Thymus (tissue), 11 donors: ENCODE measurements around the gene SERINC4. TPM values are rescaled to one million over a fixed set of nuclear protein-coding genes. Genes with fewer than 3 reads are reported as not detected.
A peak's percentile ranks its signal among the peaks of the same experiment; 100 is the strongest.
"Not testable (repeated sequence)": the region's sequence is repeated elsewhere in the genome, so short reads cannot be mapped to it uniquely, and the experiment has no call there.

Experiments
- DNase-seq, 9 donors: peaks; one replicate each; pipeline ENCODE4 v3.0.0-alpha.2; 2013; ENCODE audit warnings: low spot score in 9 of 9, low read depth in 6 of 9, missing footprints in 1 of 9
- H3K27ac ChIP-seq, 2 donors: one replicate each; pipeline ENCODE4 v1.5.1; 2013; ENCODE audit warnings: control low read depth in 1 of 2, low read depth in 1 of 2, low read length in 1 of 2, mild to moderate bottlenecking in 1 of 2, moderate library complexity in 1 of 2
- H3K27me3 ChIP-seq, 2 donors: one replicate each; pipeline ENCODE4 v1.5.1; 2013; ENCODE audit warnings: low read length in 1 of 2; ENCODE audit not compliant: control insufficient read depth in 2 of 2, insufficient read depth in 1 of 2
- H3K36me3 ChIP-seq, 2 donors: one replicate each; pipeline ENCODE4 v1.5.1; 2013; ENCODE audit warnings: low read length in 1 of 2, mild to moderate bottlenecking in 1 of 2, moderate library complexity in 1 of 2; ENCODE audit not compliant: control insufficient read depth in 2 of 2, insufficient read depth in 2 of 2
- H3K4me1 ChIP-seq, 2 donors: one replicate each; pipeline ENCODE4 v1.5.1; 2013; ENCODE audit warnings: low read length in 2 of 2; ENCODE audit not compliant: control insufficient read depth in 2 of 2, insufficient read depth in 2 of 2
- H3K4me3 ChIP-seq, 2 donors: one replicate each; pipeline ENCODE4 v1.5.1; 2013; ENCODE audit warnings: low read length in 2 of 2, control low read depth in 1 of 2, mild to moderate bottlenecking in 1 of 2
- H3K9me3 ChIP-seq, 2 donors: one replicate each; pipeline ENCODE4 v1.5.1; 2013; ENCODE audit warnings: low read length in 1 of 2, mild to moderate bottlenecking in 1 of 2; ENCODE audit not compliant: control insufficient read depth in 2 of 2, insufficient read depth in 1 of 2
- WGBS: extraction: QIAGEN DNeasy Blood & Tissue Kit; methylation state at CpG from one replicate; pipeline ENCODE4 v1.1.7; 2013; 5-methylcytosine and 5-hydroxymethylcytosine counted together
- polyA plus RNA-seq: library from polyadenylated mRNA; stranded (reverse); fragments of 200-250 nt; gene quantifications from one replicate; pipeline ENCODE4 v1.2.3, GENCODE V29; 2013
- total RNA-seq: library from RNA; stranded (reverse); fragments of 120-200 nt; gene quantifications from one replicate; pipeline ENCODE4 v1.2.4, GENCODE V29; 2013
- donor health status: healthy.

SERINC4 gene
- total and polyA plus RNA-seq, 2 donors = 0.05 to 0.52 TPM

GRCh38 chr15:43826029-43826507 lies 26.0 kb upstream of the SERINC4 start:
- peaks cover 21 to 31% of the 10 kb centered on the region in 2 donors for H3K4me1 ChIP-seq
- 95% methylated on average over 11 of the region's 11 CpGs for WGBS
- H3K27ac ChIP-seq = peak overlapping the region; percentile 0 to 81

DNA sequence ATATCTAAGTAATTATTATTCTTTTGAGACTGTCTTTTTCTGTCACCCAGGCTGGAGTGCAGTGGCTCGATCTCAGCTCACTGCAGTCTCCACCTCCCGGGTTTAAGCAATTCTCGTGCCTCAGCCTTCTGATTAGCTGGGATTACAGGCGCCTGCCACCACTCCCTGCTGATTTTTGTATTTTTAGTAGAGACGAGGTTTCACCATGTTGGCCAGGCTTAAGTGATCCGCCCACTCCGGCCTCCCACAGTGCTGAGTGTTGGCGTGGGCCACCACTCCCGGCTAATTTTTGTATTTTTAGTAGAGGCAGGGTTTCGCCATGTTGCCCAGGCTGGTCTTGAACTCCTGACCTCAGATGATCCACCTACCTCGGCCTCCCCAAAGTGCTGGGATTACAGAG lies 25.3 kb upstream of the SERINC4 start:
- H3K27me3 ChIP-seq, H3K36me3 ChIP-seq, H3K27ac ChIP-seq, DNase-seq, H3K9me3 ChIP-seq, H3K4me3 ChIP-seq: not testable (repeated sequence)
- WGBS = 97% methylated on average over 11 of the region's 11 CpGs
- peaks cover 21 to 31% of the 10 kb centered on the region in 2 donors for H3K4me1 ChIP-seq

More at GRCh38 chr15:43826029-43826507, 26.0 kb upstream of the SERINC4 start:
- Histone ChIP-seq H3K9me3 (peaks cover 0 to 8% of the 10 kb centered on the region in 2 donors), H3K27me3 (no peaks in the 10 kb centered on the region), H3K36me3 (peaks cover 0 to 6% of the 10 kb centered on the region in 2 donors), H3K4me3 (peak overlapping the region in 1 of 2 donors; percentile 75)
- DNase-seq = no peak

GRCh38 chr15:43824302-43825246 lies 24.6 kb upstream of the SERINC4 start, which contains the start of gene MFAP1:
TSS of gene MFAP1 (minus strand) at chr15:43824690. CDS start at chr15:43824569, 121 bp downstream.
- Histone ChIP-seq H3K4me1 (peaks cover 21 to 31% of the 10 kb centered on the region in 2 donors), H3K27ac (peak within 1 kb of the TSS; percentile 80 to 89), H3K36me3 (peaks cover under 1 to 7% of the 10 kb centered on the region in 2 donors), H3K4me3 (peak within 1 kb of the TSS; percentile 63 to 70), H3K9me3 (peaks cover 0 to 8% of the 10 kb centered on the region in 2 donors), H3K27me3 (no peaks in the 10 kb centered on the region)
- WGBS = 9% methylated on average over 46 of the region's 46 CpGs
- peak; percentile 89 to 97 (median 95) for DNase-seq

GRCh38 chr15:43821505-43821904 lies 21.5 kb upstream of the SERINC4 start:
- H3K9me3 ChIP-seq = peaks cover 0 to 8% of the 10 kb centered on the region in 2 donors
- peaks cover 8 to 13% of the 10 kb centered on the region in 2 donors for H3K36me3 ChIP-seq
- DNase-seq = no peak
- no peaks in the 10 kb centered on the region for H3K27me3 ChIP-seq
- H3K27ac ChIP-seq = no peak overlapping the region
- peaks cover 15 to 20% of the 10 kb centered on the region in 2 donors for H3K4me1 ChIP-seq
- WGBS = 96% methylated on average over 3 of the region's 3 CpGs
- no peak overlapping the region for H3K4me3 ChIP-seq

- not testable (repeated sequence) for H3K27me3 ChIP-seq, H3K4me1 ChIP-seq, H3K9me3 ChIP-seq, H3K4me3 ChIP-seq, H3K27ac ChIP-seq, DNase-seq
- 97% methylated on average over 5 of the region's 5 CpGs for WGBS
- H3K36me3 ChIP-seq = peaks cover 48 to 69% of the 10 kb centered on the region in 2 donors
Measured at GRCh38 chr15:43815064-43815463, 15.0 kb upstream of the SERINC4 start.

GRCh38 chr15:43808960-43809678 lies 9.1 kb upstream of the SERINC4 start:
- 96% methylated on average over 6 of the region's 6 CpGs for WGBS
- H3K36me3 ChIP-seq = peaks cover 61 to 94% of the 10 kb centered on the region in 2 donors

GRCh38 chr15:43808435-43808950 lies 8.5 kb upstream of the SERINC4 start:
- Histone ChIP-seq H3K9me3 (no peaks in the 10 kb centered on the region), H3K4me3 (no peak overlapping the region), H3K36me3 (peaks cover 58 to 92% of the 10 kb centered on the region in 2 donors), H3K27ac (no peak overlapping the region), H3K27me3 (no peaks in the 10 kb centered on the region), H3K4me1 (no peaks in the 10 kb centered on the region)
- 99% methylated on average over 5 of the region's 5 CpGs for WGBS
- no peak for DNase-seq

More at GRCh38 chr15:43808960-43809678, 9.1 kb upstream of the SERINC4 start:
- no peak for DNase-seq
- no peak overlapping the region for H3K4me3 ChIP-seq
- no peaks in the 10 kb centered on the region for H3K9me3 ChIP-seq
- H3K27ac ChIP-seq = no peak overlapping the region
- H3K4me1 ChIP-seq = no peaks in the 10 kb centered on the region
- H3K27me3 ChIP-seq = no peaks in the 10 kb centered on the region

GRCh38 chr15:43802676-43803075 lies 2.7 kb upstream of the SERINC4 start:
- Histone ChIP-seq H3K36me3 (peaks cover 36 to 64% of the 10 kb centered on the region in 2 donors), H3K4me1 (peaks cover 22% of the 10 kb centered on the region in 2 donors)
- not testable (repeated sequence) for H3K9me3 ChIP-seq, DNase-seq, H3K4me3 ChIP-seq, H3K27me3 ChIP-seq, H3K27ac ChIP-seq
- 98% methylated on average over 7 of the region's 7 CpGs for WGBS
